IgD-negative memory B cell (primary cell): ENCODE data around the gene MINPP1. TPM values are rescaled to one million over a fixed set of nuclear protein-coding genes. Genes with fewer than 3 reads are reported as not detected.

Source experiments
- H3K27ac Mint-ChIP-seq, 3 donors: one replicate each; pipeline ENCODE4 v1.8.0; 2020 to 2022; ENCODE audit warnings: mild to moderate bottlenecking in 3 of 3, mixed read lengths in 3 of 3, moderate library complexity in 1 of 3
- H3K27me3 Mint-ChIP-seq: one replicate; pipeline ENCODE4 v1.8.0; 2021; ENCODE audit warnings: mixed read lengths
- H3K36me3 Mint-ChIP-seq: one replicate; pipeline ENCODE4 v1.8.0; 2020; ENCODE audit warnings: mild to moderate bottlenecking, mixed read lengths
- H3K4me1 Mint-ChIP-seq, 3 donors: one replicate each; pipeline ENCODE4 v1.8.0; 2020 to 2022; ENCODE audit warnings: mixed read lengths in 3 of 3, mild to moderate bottlenecking in 1 of 3
- H3K4me3 Mint-ChIP-seq, 4 donors: one replicate each; pipeline ENCODE4 v1.8.0; 2020 to 2022; ENCODE audit warnings: mild to moderate bottlenecking in 4 of 4, mixed read lengths in 4 of 4, moderate library complexity in 3 of 4
- H3K9me3 Mint-ChIP-seq, 3 donors: one replicate each; pipeline ENCODE4 v1.8.0; 2020 to 2021; ENCODE audit warnings: mixed read lengths in 3 of 3, mild to moderate bottlenecking in 1 of 3
- polyA plus RNA-seq: library from polyadenylated mRNA; unstranded; fragments of 300-500 nt; fragmentation: Illumina TruSeq; gene quantifications from one replicate; pipeline ENCODE4 v1.2.3, GENCODE V29; 2021

The MINPP1 gene
- polyA plus RNA-seq, 1 donor from 2014 or later, result 3.9 TPM

DNA sequence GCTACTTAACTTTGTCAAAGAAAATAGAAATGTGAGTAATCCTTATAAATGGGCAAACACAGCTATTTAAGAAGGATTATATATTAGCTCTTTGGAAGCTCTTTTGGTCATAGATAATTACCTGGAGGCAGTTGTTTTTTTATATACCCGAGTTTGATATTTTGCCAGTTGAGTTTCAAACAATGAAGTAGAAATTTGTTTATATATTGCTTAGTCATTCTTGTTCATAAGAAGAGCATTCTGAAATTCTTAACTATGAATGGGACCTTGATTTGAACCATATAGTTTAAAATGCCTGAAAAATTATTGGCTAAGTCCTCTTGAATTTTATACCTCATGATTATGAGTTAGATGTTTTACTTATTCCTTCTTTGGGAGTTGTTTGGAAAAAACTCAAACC is 36.4 kb downstream of the MINPP1 start:
- peaks cover 8 to 11% (median 10%) of the 10 kb centered on the region in 3 donors for H3K9me3 Mint-ChIP-seq
- H3K4me1 Mint-ChIP-seq, result peaks cover 3 to 8% (median 4%) of the 10 kb centered on the region in 3 donors
- H3K27me3 Mint-ChIP-seq, result no peaks in the 10 kb centered on the region
- H3K4me3 Mint-ChIP-seq, result no peak overlapping the region
- H3K36me3 Mint-ChIP-seq, result peaks cover 25% of the 10 kb centered on the region
- no peak overlapping the region for H3K27ac Mint-ChIP-seq

DNA sequence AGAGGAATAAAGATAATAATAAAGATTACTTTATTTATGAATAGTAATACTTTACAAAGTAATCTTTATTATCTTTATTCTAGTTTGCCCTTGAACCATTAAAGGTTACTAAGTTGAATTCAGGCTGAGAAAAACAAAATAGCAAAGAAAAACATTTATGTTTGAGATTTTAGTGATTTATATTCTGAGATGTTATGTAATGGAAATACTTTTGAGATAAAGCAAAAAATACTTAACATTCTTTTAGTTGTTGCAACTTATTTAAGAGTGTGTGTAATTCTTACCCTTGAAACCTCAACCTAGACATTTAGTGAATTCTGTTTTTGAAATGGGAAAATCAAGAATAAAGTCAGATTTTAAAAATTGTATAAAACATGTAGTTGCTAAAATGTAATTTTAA is 40.0 kb downstream of the MINPP1 start:
- H3K27ac Mint-ChIP-seq, result no peak overlapping the region
- H3K27me3 Mint-ChIP-seq, result no peaks in the 10 kb centered on the region
- H3K4me3 Mint-ChIP-seq, result no peak overlapping the region
- peaks cover 25% of the 10 kb centered on the region for H3K36me3 Mint-ChIP-seq
- peaks cover 3 to 4% (median 3%) of the 10 kb centered on the region in 3 donors for H3K4me1 Mint-ChIP-seq
- H3K9me3 Mint-ChIP-seq, result peaks cover 8 to 11% (median 10%) of the 10 kb centered on the region in 3 donors

DNA sequence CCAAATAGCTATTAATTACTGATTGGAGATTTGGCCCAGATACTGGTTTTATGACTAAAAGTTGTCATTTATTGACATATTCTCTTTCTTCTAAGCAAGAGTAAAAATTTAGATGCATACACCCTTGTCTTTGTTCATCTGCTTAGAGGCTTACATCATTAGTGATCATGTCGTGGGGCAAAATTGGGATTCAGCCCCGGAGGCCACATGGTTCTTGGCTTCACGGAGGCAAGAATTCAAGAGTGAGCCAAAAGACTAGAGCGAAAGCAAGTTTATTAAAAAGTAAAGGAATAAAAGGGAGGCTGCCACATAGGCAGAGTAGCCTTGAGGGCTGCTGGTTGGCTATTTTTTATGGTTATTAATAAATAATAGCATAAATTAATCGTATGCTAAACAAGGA is 41.1 kb downstream of the MINPP1 start:
- Mint-ChIP-seq H3K27ac (peak overlapping the region in 1 of 3 donors; percentile 62), H3K4me3 (no peak overlapping the region), H3K36me3 (peaks cover 23% of the 10 kb centered on the region), H3K9me3 (peaks cover 8 to 11% (median 10%) of the 10 kb centered on the region in 3 donors), H3K27me3 (no peaks in the 10 kb centered on the region), H3K4me1 (peaks cover 3 to 4% (median 3%) of the 10 kb centered on the region in 3 donors)

DNA sequence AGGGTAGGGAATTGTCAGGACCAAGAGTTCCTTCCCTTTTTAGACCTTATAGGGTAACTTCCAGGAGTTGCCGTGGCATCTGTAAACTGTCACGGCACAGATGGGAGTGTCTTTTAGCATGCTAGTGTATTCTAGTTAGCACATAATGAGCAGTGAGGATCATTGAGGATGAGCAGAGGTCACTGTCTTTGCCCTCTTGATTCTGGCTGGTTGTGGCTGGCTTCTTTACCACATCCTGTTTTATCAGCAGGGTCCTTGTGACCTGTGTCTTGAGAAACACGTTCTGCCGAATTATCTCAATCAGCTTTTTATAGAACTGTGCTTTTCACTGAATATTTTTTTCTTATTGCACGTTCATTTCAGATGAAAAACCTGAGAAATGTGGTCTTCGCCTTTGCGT is 41.5 kb downstream of the MINPP1 start:
- Mint-ChIP-seq H3K4me3 (no peak overlapping the region), H3K4me1 (peaks cover 3 to 4% (median 3%) of the 10 kb centered on the region in 3 donors), H3K36me3 (peaks cover 22% of the 10 kb centered on the region), H3K27ac (peak overlapping the region in 1 of 3 donors; percentile 62), H3K27me3 (no peaks in the 10 kb centered on the region), H3K9me3 (peaks cover 8 to 11% (median 10%) of the 10 kb centered on the region in 3 donors)

DNA sequence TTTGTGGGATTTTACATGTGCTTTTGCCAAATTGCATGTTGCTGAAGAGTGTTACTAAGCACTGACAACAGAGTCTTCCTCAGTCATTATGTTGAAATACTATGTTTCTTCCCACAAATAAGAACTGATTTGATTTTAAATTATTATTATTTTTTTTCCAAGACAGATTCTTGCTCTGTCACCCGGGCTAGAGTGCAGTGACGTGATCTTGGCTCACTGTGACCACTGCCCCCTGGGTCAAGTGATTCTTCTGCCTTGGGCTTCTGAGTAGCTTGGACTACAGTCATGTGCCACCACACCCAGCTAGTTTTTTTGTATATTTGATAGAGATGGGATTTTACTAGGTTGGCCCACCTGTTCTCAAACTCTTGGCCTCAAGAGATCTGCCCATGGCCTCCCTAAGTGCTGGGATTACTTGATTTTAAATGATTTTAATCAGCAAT is 42.3 kb downstream of the MINPP1 start:
- peaks cover 3 to 4% (median 3%) of the 10 kb centered on the region in 3 donors for H3K4me1 Mint-ChIP-seq
- H3K9me3 Mint-ChIP-seq, result peaks cover 6 to 10% (median 8%) of the 10 kb centered on the region in 3 donors
- no peaks in the 10 kb centered on the region for H3K27me3 Mint-ChIP-seq
- H3K27ac Mint-ChIP-seq, result no peak overlapping the region
- no peak overlapping the region for H3K4me3 Mint-ChIP-seq
- H3K36me3 Mint-ChIP-seq, result peaks cover 16% of the 10 kb centered on the region

DNA sequence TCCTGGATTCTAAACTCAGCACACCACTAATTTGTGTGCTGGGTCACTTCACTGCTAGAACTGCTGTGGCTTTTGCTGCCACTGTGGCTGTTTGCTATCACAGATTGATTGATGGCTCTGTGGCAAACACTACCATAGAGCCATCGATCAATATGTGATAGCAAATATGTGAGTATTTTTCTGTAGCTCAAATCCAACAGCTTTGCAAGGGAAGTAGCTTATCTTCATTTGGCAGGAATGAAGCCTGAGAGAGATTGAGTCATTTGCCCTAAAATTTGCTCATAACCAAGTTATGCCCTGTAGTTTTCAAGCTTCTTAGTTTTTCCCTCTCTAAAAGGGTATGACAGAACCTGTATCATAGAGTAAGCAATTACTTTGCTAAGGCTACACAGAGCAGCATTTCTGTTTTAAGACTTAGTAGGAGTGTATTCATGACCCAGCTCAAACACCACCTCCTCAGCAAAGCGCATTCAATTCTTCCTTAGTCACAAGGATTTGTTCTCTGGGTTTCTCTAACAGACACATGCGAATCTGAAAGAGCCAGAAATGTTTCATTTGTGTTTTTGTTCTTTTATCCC is 43.1 kb downstream of the MINPP1 start:
- H3K27me3 Mint-ChIP-seq, result no peaks in the 10 kb centered on the region
- peaks cover 3 to 5% (median 3%) of the 10 kb centered on the region in 3 donors for H3K9me3 Mint-ChIP-seq
- no peak overlapping the region for H3K4me3 Mint-ChIP-seq
- peaks cover 15% of the 10 kb centered on the region for H3K36me3 Mint-ChIP-seq
- peaks cover 3 to 4% (median 3%) of the 10 kb centered on the region in 3 donors for H3K4me1 Mint-ChIP-seq
- H3K27ac Mint-ChIP-seq, result no peak overlapping the region

DNA sequence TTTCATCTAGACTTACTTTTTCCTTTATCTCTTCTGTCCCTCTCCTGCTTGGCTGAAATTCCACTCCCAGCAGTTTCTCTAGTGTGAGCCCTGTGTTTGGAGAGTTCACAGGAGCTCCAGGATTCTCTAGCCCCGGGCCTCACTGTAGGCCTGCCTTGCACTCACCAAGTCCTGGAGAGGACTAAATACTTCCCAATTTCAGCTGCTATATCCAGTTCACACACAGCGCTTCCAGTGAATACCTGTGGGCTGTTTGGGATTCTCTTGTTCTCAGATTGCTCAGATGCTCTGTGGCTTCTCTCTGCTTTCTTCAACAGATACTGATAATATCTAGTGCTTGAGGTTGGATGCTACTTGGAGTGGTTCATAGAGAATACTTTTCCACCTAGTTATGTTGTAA is 46.0 kb downstream of the MINPP1 start:
- H3K36me3 Mint-ChIP-seq, result peaks cover 11% of the 10 kb centered on the region
- H3K27me3 Mint-ChIP-seq, result no peaks in the 10 kb centered on the region
- peaks cover 0 to 3% (median 3%) of the 10 kb centered on the region in 3 donors for H3K9me3 Mint-ChIP-seq
- no peak overlapping the region for H3K4me3 Mint-ChIP-seq
- H3K27ac Mint-ChIP-seq, result no peak overlapping the region
- peaks cover 1 to 2% (median 1%) of the 10 kb centered on the region in 3 donors for H3K4me1 Mint-ChIP-seq

DNA sequence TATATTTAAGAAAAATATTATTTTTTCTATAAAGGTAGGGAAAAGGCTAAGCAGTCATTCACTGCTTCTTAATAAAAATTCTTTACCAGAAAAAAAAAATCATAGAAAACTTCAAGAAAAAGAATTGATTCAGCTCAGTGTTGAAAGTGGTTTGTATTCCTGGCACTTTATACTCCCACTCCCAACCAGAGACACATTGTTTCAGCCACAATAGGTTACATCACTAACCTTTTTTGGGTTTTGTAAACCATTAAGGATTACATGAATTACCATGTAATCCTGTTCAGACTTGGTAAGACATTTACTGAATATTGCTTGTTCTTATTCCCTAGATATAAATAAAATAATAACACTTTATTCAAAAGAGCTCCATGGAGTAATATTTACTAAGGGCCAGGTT is 46.6 kb downstream of the MINPP1 start:
- no peak overlapping the region for H3K27ac Mint-ChIP-seq
- no peaks in the 10 kb centered on the region for H3K27me3 Mint-ChIP-seq
- peaks cover 0 to 3% (median 3%) of the 10 kb centered on the region in 3 donors for H3K9me3 Mint-ChIP-seq
- peaks cover 11% of the 10 kb centered on the region for H3K36me3 Mint-ChIP-seq
- no peaks in the 10 kb centered on the region for H3K4me1 Mint-ChIP-seq
- H3K4me3 Mint-ChIP-seq, result no peak overlapping the region

DNA sequence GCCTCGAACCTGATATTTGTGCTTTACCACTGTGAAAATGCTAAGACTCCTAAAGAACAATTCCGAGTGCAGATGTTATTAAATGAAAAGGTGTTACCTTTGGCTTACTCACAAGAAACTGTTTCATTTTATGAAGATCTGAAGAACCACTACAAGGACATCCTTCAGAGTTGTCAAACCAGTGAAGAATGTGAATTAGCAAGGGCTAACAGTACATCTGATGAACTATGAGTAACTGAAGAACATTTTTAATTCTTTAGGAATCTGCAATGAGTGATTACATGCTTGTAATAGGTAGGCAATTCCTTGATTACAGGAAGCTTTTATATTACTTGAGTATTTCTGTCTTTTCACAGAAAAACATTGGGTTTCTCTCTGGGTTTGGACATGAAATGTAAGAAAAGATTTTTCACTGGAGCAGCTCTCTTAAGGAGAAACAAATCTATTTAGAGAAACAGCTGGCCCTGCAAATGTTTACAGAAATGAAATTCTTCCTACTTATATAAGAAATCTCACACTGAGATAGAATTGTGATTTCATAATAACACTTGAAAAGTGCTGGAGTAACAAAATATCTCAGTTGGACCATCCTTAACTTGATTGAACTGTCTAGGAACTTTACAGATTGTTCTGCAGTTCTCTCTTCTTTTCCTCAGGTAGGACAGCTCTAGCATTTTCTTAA is 47.7 kb downstream of the MINPP1 start:
- no peak overlapping the region for H3K4me3 Mint-ChIP-seq
- H3K27me3 Mint-ChIP-seq, result no peaks in the 10 kb centered on the region
- no peak overlapping the region for H3K27ac Mint-ChIP-seq
- H3K4me1 Mint-ChIP-seq, result peaks cover 0 to under 1% (median 0%) of the 10 kb centered on the region in 3 donors
- H3K36me3 Mint-ChIP-seq, result peaks cover 11% of the 10 kb centered on the region
- peaks cover 0 to 3% (median 3%) of the 10 kb centered on the region in 3 donors for H3K9me3 Mint-ChIP-seq

DNA sequence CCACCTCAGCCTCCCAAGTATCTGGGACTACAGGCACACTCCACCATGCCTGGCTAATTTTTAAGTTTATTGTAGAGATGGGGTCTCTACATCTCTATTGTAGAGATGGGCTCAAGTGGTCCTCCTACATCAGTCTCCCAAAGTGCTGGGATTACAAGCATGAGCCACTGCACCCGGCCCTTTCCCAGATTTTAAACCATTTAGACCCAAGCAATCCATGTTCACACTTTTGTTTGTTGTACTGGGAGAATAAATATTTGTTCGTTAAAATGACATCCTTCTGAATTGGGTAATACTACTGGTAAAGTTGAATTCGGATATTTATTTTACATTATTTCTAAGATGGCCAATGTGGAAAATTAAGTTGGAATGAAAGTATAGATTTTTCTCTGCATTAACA is 52.7 kb downstream of the MINPP1 start:
- H3K4me3 Mint-ChIP-seq, result no peak overlapping the region
- H3K36me3 Mint-ChIP-seq, result peaks cover 7% of the 10 kb centered on the region
- peaks cover 3 to 4% (median 4%) of the 10 kb centered on the region in 3 donors for H3K4me1 Mint-ChIP-seq
- H3K27me3 Mint-ChIP-seq, result no peaks in the 10 kb centered on the region
- no peak overlapping the region for H3K27ac Mint-ChIP-seq
- H3K9me3 Mint-ChIP-seq, result peaks cover 0 to 3% (median 3%) of the 10 kb centered on the region in 3 donors

DNA sequence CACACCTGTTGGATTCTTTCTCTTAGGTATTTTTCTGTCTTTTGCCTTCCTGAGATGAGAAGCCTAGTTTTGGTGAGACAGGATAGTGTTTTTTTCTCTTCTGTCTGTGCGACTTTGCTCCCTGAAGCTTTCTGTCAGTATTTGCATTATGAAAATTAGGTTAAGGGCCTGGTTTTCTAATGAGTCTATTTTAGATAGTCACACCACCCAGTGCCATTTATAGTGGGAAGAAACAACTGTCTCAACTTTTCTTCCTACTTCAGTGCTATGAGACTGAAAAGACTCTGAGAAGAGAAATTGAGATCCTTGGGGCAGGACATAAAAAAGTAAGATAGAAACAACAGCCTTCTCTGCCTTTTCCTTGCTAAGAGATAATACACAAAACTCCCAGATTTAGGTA is 53.6 kb downstream of the MINPP1 start:
- Mint-ChIP-seq H3K27me3 (no peaks in the 10 kb centered on the region), H3K36me3 (peaks cover 2% of the 10 kb centered on the region), H3K4me1 (peaks cover 3 to 4% (median 4%) of the 10 kb centered on the region in 3 donors), H3K27ac (peak overlapping the region in 1 of 3 donors; percentile 32), H3K9me3 (peaks cover 3 to 5% (median 4%) of the 10 kb centered on the region in 3 donors), H3K4me3 (no peak overlapping the region)

DNA sequence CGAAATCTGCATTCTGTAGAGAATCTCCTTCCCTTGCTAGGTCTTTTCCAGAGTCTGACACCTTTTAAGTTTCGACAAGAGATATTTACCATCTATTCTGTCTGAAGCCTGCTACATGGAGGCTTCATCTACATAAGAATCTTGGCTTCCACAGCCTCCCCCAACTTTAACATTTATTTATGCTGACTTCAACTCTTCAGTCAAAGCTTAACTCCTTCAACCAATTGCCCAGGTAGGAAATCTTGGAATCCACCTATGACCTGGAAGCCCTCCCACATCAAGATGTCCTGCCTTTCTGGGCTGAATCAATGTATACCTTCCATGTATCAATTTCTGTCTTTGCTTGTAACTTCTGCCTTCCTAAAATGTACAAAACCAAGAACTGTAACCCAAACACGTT is 54.7 kb downstream of the MINPP1 start:
- Mint-ChIP-seq H3K4me1 (peaks cover 3 to 4% (median 4%) of the 10 kb centered on the region in 3 donors), H3K4me3 (no peak overlapping the region), H3K27ac (no peak overlapping the region), H3K9me3 (peaks cover 0 to 5% (median 3%) of the 10 kb centered on the region in 3 donors), H3K27me3 (peaks cover 2% of the 10 kb centered on the region), H3K36me3 (peaks cover 2% of the 10 kb centered on the region)

DNA sequence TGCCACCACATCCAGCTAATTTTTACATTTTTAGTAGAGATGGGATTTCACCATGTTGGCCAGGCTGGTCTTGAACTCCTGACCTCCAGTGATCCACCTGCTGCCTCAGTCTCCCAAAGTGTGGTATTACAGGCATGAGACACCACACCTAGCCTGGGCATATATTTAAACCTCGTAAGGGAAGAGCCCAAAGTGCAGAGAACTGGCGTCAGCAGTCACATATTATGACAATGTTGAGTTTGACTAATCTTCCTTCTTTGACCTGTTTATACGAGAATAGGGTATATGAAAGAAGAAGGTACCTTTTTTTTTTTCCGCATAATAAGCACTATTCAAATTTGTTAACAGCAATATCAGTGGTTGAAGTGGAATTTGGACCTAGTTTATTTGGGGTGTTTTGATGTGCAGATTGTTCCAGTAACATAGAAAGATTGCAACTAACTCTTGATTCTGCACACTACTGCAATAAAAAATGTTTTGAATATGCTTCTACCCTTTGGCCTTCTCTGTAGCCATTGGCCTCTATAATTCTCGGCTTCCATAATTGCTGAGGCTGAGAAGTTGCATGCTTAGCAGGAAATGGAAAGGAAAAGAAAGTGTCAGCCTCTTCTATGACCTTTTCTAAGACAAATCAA is 55.9 kb downstream of the MINPP1 start:
- H3K4me1 Mint-ChIP-seq, result peaks cover 3 to 4% (median 4%) of the 10 kb centered on the region in 3 donors
- peaks cover 2% of the 10 kb centered on the region for H3K27me3 Mint-ChIP-seq
- no peak overlapping the region for H3K4me3 Mint-ChIP-seq

DNA sequence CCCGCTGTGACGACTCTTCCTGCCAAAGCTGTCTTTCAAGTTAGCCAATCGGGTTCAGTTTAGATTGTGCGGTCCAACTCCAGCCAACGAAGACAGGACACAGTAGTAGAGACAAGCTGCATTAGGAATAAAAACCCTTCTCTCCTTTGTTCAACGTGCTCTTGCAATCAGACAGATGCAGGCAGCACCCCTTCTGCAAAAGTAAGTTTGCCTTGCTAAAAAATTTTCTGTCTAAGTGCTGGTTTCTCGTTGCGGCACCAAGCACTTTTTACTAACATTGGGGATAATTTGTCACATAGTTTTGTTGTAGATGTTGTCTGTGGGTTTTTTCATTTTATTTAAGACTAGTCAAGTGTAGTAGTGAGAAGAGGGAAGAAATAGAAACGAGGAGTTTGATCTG is 58.1 kb downstream of the MINPP1 start:
- Mint-ChIP-seq H3K36me3 (no peaks in the 10 kb centered on the region), H3K4me1 (peaks cover 0 to 4% (median 4%) of the 10 kb centered on the region in 3 donors), H3K27me3 (peaks cover 8% of the 10 kb centered on the region), H3K27ac (no peak overlapping the region), H3K9me3 (peaks cover 10 to 25% (median 17%) of the 10 kb centered on the region in 3 donors), H3K4me3 (no peak overlapping the region)

More for the DNA sequence above, 55.9 kb downstream of the MINPP1 start:
- peaks cover 3 to 13% (median 8%) of the 10 kb centered on the region in 3 donors for H3K9me3 Mint-ChIP-seq
- no peak overlapping the region for H3K27ac Mint-ChIP-seq
- H3K36me3 Mint-ChIP-seq, result no peaks in the 10 kb centered on the region

DNA sequence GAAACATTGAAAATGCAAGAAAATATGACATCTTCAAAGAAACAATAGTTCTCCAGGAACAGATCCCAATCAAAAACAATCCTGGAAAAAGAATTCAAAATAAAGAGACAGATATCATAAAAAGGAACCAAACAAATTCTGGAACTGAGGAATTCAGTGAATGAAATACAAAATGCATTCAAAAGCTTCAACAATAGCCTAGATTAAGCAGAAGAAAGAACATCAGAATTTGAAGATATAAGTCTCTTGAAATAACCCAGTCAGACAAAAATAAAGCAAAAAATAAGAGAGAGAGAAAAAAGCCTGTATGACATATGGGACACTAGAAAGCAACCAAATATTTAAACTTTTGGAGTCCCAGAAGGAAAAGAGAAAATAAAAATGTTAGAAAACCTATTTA is 60.3 kb downstream of the MINPP1 start:
- no peak overlapping the region for H3K27ac Mint-ChIP-seq
- no peaks in the 10 kb centered on the region for H3K4me1 Mint-ChIP-seq
- H3K4me3 Mint-ChIP-seq, result no peak overlapping the region
- H3K36me3 Mint-ChIP-seq, result no peaks in the 10 kb centered on the region
- H3K27me3 Mint-ChIP-seq, result peaks cover 13% of the 10 kb centered on the region
- H3K9me3 Mint-ChIP-seq, result peaks cover 10 to 25% (median 22%) of the 10 kb centered on the region in 3 donors
